Naive thymus-derived CD4-positive, alpha-beta T cell (primary cell): ENCODE measurements around the gene OR10G4. TPM values are rescaled to one million over a fixed set of nuclear protein-coding genes. Genes with fewer than 3 reads are reported as not detected.

Source experiments
- ATAC-seq: fragments of 150-1000 bp; cut with Tn5 transposase; 2 replicates; pipeline ENCODE4 v1.10.0; 2021; ENCODE audit warnings: mild to moderate bottlenecking, moderate library complexity
- CTCF ChIA-PET: fragments of 350-600 bp; sonication (Branson Sonifier 250); formaldehyde crosslinking; loops from one replicate; lab custom pipeline; 2021; ENCODE audit warnings: antibody characterized with exemption; lab: Charles Lee
- POLR2A ChIA-PET: fragments of 350-600 bp; sonication (Branson Sonifier 250); formaldehyde crosslinking; loops from one replicate; lab custom pipeline; 2021; ENCODE audit warnings: antibody characterized with exemption, inconsistent platforms; lab: Charles Lee
- DNase-seq, 9 donors: peaks; one replicate each; pipeline versions ENCODE4 v3.0.0 to v3.0.0-alpha.2; 2020 to 2022; ENCODE audit warnings: mixed read lengths in 1 of 9
- H3K27ac ChIP-seq: one replicate; pipeline ENCODE4 v1.7.0; 2013; ENCODE audit warnings: mild to moderate bottlenecking, low read depth, low read length, moderate library complexity
- H3K27me3 ChIP-seq, 2 donors: one replicate each; pipeline ENCODE4 v1.7.0; 2013; ENCODE audit warnings: low read length in 2 of 2, mild to moderate bottlenecking in 2 of 2, moderate library complexity in 2 of 2; ENCODE audit not compliant: control insufficient read depth in 2 of 2, insufficient read depth in 2 of 2
- H3K36me3 ChIP-seq, 3 experiments: 1 replicate in 2 of 3; 2 replicates in 1 of 3; pipeline ENCODE4 v1.7.0; 2013; ENCODE audit warnings: low read length in 3 of 3, mild to moderate bottlenecking in 3 of 3, moderate library complexity in 1 of 3; ENCODE audit not compliant: insufficient read depth in 3 of 3, control insufficient read depth in 2 of 3
- H3K4me1 ChIP-seq, 2 donors: one replicate each; pipeline ENCODE4 v1.7.0; 2013; ENCODE audit warnings: low read length in 2 of 2, mild to moderate bottlenecking in 2 of 2, moderate library complexity in 1 of 2; ENCODE audit not compliant: control insufficient read depth in 2 of 2, insufficient read depth in 2 of 2
- H3K4me3 ChIP-seq: 2 replicates; pipeline ENCODE4 v1.7.0; 2013; ENCODE audit warnings: mild to moderate bottlenecking, low read length
- H3K9me3 ChIP-seq, 3 experiments: 1 replicate in 2 of 3; 2 replicates in 1 of 3; pipeline ENCODE4 v1.7.0; 2013; ENCODE audit warnings: low read length in 3 of 3; ENCODE audit not compliant: control insufficient read depth in 2 of 3
- H3K27ac Mint-ChIP-seq, 9 donors: one replicate each; pipeline ENCODE4 v1.8.0; 2020 to 2022; ENCODE audit warnings: mixed read lengths in 9 of 9, mild to moderate bottlenecking in 8 of 9, moderate library complexity in 5 of 9, inconsistent platforms in 2 of 9
- H3K27me3 Mint-ChIP-seq, 5 donors: one replicate each; pipeline ENCODE4 v1.8.0; 2021 to 2022; ENCODE audit warnings: mixed read lengths in 5 of 5, mild to moderate bottlenecking in 1 of 5
- H3K36me3 Mint-ChIP-seq, 5 donors: one replicate each; pipeline ENCODE4 v1.8.0; 2020 to 2022; ENCODE audit warnings: mixed read lengths in 5 of 5, mild to moderate bottlenecking in 3 of 5, inconsistent platforms in 1 of 5
- H3K4me1 Mint-ChIP-seq, 7 donors: one replicate each; pipeline ENCODE4 v1.8.0; 2020 to 2022; ENCODE audit warnings: mixed read lengths in 7 of 7, mild to moderate bottlenecking in 3 of 7, inconsistent platforms in 1 of 7
- H3K4me3 Mint-ChIP-seq, 10 donors: one replicate each; pipeline ENCODE4 v1.8.0; 2020 to 2022; ENCODE audit warnings: mild to moderate bottlenecking in 10 of 10, mixed read lengths in 10 of 10, moderate library complexity in 6 of 10, inconsistent platforms in 2 of 10
- H3K9me3 Mint-ChIP-seq, 11 donors: one replicate each; pipeline ENCODE4 v1.8.0; 2020 to 2022; ENCODE audit warnings: mixed read lengths in 11 of 11, mild to moderate bottlenecking in 4 of 11, inconsistent platforms in 1 of 11, moderate library complexity in 1 of 11
- intact Hi-C, 2 donors: fragments of 100-400 bp; cut with micrococcal nuclease; formaldehyde crosslinking; loops; one replicate each; pipeline ENCODE4 v1.15.1; 2023
- polyA plus RNA-seq, 2 donors: library from polyadenylated mRNA; unstranded; fragments of 300-500 nt; fragmentation: Illumina TruSeq; gene quantifications; one replicate each; pipeline ENCODE4 v1.2.3, GENCODE V29; 2021
- total RNA-seq, 6 experiments: library from RNA in 5 of 6; stranded (reverse) in 5 of 6; gene quantifications; 1 replicate in 5 of 6; 2 replicates in 1 of 6; pipeline ENCODE4 v1.2.3 and lab custom pipeline; 2021 to 2026

OR10G4 gene
- total RNA-seq (not detected), polyA plus RNA-seq (not detected), total RNA-seq (lab: John Stamatoyannopoulos, UW) (not detected)

DNA sequence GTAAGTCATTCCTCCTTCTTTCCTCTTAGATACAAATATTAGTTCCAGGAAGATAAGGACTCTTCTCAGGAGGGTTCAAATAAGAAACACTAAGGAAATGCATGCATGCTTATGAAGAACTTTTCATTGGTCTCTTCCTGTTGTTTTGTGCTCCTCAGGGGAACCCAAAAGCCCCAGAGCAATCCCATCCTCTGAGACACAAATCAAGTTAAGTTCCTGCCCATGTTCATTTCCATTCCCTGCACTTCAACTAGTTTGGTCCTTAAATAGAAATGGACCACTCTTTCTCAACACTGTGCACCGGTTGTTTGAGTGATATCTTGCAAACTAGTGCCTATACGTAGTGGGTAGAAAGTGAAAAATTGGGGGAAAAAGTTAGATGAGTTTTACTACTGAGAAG, at the start of gene OR10G4:
Gene OR10G4, plus strand, starts transcription at position 301 of the 400 bp plus-strand sequence. CDS start 2,578 bp downstream, outside the sequence.
- POLR2A ChIA-PET, result no interaction called here
- Mint-ChIP-seq H3K4me3 (no peak within 1 kb of the TSS), H3K4me1 (no peaks in the 10 kb centered on the region), H3K27ac (no peak within 1 kb of the TSS), H3K9me3 (peaks cover 0 to 2% (median 0%) of the 10 kb centered on the region in 11 donors), H3K36me3 (no peaks in the 10 kb centered on the region), H3K27me3 (peaks cover 0 to 19% (median 10%) of the 10 kb centered on the region in 5 donors)
- no peaks in the 10 kb centered on the region for H3K4me1 ChIP-seq
- intact Hi-C loops, result no loop called here
- H3K4me3 ChIP-seq, result no peak within 1 kb of the TSS
- no peaks in the 10 kb centered on the region for H3K27me3 ChIP-seq
- no peak for DNase-seq
- H3K27ac ChIP-seq, result no peak within 1 kb of the TSS
- no peaks in the 10 kb centered on the region for H3K36me3 ChIP-seq
- no peaks in the 10 kb centered on the region for H3K9me3 ChIP-seq
- CTCF ChIA-PET, result no interaction called here
- ATAC-seq, result no peak

DNA sequence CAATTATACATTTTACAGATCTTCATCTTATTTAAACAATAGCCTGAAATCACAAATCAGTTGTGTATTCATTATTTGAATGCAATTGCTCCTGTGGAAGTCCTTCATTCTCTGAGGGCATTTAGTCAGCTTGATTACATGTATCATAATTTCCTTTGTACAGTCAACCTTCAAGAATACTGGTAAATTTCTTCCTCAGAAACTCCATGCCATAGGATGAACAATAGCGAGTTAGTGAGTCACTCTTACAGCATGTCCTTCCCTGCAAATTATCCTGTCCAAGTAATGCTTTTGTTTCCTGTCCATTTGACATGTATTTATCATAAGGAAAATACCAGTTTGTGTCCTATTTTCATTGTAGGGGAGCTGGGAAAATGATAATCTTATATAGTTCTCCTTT, 39.0 kb upstream of the OR10G4 start:
- CTCF ChIA-PET, result no interaction called here
- Histone ChIP-seq H3K4me1 (no peaks in the 10 kb centered on the region), H3K27ac (no peak overlapping the region), H3K4me3 (no peak overlapping the region), H3K9me3 (no peaks in the 10 kb centered on the region), H3K36me3 (no peaks in the 10 kb centered on the region), H3K27me3 (no peaks in the 10 kb centered on the region)
- peaks cover 0 to 8% (median 0%) of the 10 kb centered on the region in 11 donors for H3K9me3 Mint-ChIP-seq
- DNase-seq (no peak), ATAC-seq (no peak)
- no peak overlapping the region for H3K27ac Mint-ChIP-seq
- POLR2A ChIA-PET, result no interaction called here
- no peaks in the 10 kb centered on the region for H3K36me3 Mint-ChIP-seq
- intact Hi-C loops, result no loop called here
- peaks cover 0 to 17% (median 6%) of the 10 kb centered on the region in 5 donors for H3K27me3 Mint-ChIP-seq
- H3K4me3 Mint-ChIP-seq, result no peak overlapping the region
- peaks cover 0 to 6% (median 0%) of the 10 kb centered on the region in 7 donors for H3K4me1 Mint-ChIP-seq

DNA sequence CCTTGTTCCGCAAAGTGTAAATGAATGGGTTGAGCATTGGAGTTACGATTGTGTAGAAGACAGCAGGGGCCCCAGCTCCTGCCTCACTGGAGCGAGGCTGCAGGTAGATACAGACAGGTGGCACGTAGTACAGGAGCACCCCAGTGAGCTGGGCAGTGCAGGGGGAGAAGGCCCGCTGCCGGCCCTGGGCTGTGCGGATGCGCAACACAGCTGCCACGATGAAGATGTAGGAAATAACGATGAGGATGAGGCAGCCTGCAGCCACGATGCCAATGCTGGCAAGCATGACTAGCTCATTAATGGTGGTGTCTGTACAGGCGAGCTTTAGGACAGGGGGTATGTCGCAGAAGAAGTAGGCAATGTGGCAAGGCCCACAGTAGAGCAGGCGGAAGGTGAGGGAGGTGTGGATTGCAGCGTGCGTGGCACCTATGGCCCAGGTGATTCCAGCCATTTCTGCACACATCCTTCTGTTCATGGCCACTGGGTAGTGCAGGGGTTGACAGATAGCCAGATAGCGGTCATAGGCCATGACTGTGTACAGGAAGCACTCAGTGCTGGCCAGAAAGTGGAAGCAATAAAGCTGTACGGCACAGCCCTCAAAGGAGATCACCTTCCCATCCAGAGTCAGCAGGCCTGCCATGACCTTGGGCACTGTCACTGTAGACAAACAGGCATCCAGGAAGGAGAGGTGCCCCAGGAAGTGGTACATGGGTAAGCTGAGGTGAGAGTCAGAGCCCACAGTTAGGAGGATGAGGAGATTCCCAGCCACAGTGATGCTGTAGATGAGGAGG, 35.8 kb upstream of the OR10G4 start:
- intact Hi-C loops, result no loop called here
- peaks cover 0 to 6% (median 0%) of the 10 kb centered on the region in 7 donors for H3K4me1 Mint-ChIP-seq
- no peak overlapping the region for H3K4me3 Mint-ChIP-seq
- ATAC-seq (no peak), DNase-seq (no peak)
- peaks cover 0 to 14% (median 6%) of the 10 kb centered on the region in 5 donors for H3K27me3 Mint-ChIP-seq
- H3K27ac Mint-ChIP-seq, result no peak overlapping the region
- Histone ChIP-seq H3K9me3 (no peaks in the 10 kb centered on the region), H3K27me3 (no peaks in the 10 kb centered on the region), H3K4me1 (no peaks in the 10 kb centered on the region), H3K27ac (no peak overlapping the region), H3K4me3 (no peak overlapping the region), H3K36me3 (no peaks in the 10 kb centered on the region)
- ChIA-PET CTCF (no interaction called here), POLR2A (no interaction called here)
- H3K36me3 Mint-ChIP-seq, result no peaks in the 10 kb centered on the region
- peaks cover 0 to 6% (median under 1%) of the 10 kb centered on the region in 11 donors for H3K9me3 Mint-ChIP-seq

DNA sequence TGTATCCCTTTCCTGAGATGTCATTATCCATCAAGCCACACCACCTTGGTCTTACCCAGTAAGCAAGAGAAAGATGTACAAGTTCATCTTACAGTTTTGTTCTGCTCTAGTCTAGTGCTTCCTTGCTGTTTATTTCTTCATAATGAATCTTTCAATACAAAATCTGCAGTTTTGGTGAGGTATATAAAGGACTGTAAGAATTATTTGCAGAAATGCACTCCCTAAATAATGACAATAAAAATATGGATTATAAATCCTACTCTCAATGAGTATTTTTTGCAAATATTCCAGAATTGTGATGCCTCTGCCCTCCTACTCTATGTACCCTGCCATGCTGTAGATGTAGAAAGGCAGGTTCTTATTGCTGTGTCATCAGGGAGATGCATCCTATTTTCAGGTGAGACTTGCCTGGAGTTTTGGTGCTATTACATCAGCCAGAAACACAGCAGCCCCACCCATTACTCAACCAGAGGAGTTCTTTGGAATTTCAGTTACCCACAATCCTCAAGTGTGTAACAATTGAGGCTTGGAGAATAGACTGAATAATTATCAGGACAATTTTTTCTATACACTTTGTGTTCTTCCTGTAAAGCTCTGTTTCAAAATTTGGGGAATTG, 35.0 kb upstream of the OR10G4 start, which contains the start of gene OR10S1:
Gene OR10S1, minus strand, starts transcription at position 51 of the 617 bp plus-strand sequence. CDS start 117 bp downstream, outside the sequence.
- DNase-seq, result no peak
- no peak within 1 kb of the TSS for H3K27ac Mint-ChIP-seq
- no peaks in the 10 kb centered on the region for H3K9me3 ChIP-seq
- no peaks in the 10 kb centered on the region for H3K27me3 ChIP-seq
- H3K4me3 Mint-ChIP-seq, result no peak within 1 kb of the TSS
- intact Hi-C loops, result no loop called here
- ATAC-seq, result no peak
- peaks cover 0 to 14% (median 4%) of the 10 kb centered on the region in 5 donors for H3K27me3 Mint-ChIP-seq
- no peaks in the 10 kb centered on the region for H3K4me1 ChIP-seq
- H3K4me1 Mint-ChIP-seq, result peaks cover 0 to 6% (median 0%) of the 10 kb centered on the region in 7 donors
- H3K9me3 Mint-ChIP-seq, result peaks cover 0 to 14% (median 8%) of the 10 kb centered on the region in 11 donors
- no peak within 1 kb of the TSS for H3K4me3 ChIP-seq
- H3K36me3 ChIP-seq, result no peaks in the 10 kb centered on the region
- ChIA-PET POLR2A (no interaction called here), CTCF (no interaction called here)
- H3K27ac ChIP-seq, result no peak within 1 kb of the TSS
- H3K36me3 Mint-ChIP-seq, result no peaks in the 10 kb centered on the region

- no peak overlapping the region for H3K4me3 Mint-ChIP-seq
- no peaks in the 10 kb centered on the region for H3K36me3 Mint-ChIP-seq
- no peak overlapping the region for H3K27ac Mint-ChIP-seq
Measured at GRCh38 chr11:123979311-123979710, 33.5 kb upstream of the OR10G4 start.

GRCh38 chr11:123995119-123995518, 17.7 kb upstream of the OR10G4 start, which contains the start of gene OR10G6:
Gene OR10G6, minus strand, starts transcription at chr11:123995161. Its CDS starts 0 bp downstream, at chr11:123995161.
- Histone ChIP-seq H3K9me3 (no peaks in the 10 kb centered on the region), H3K4me3 (no peak within 1 kb of the TSS), H3K27me3 (peaks cover 0 to 2% of the 10 kb centered on the region in 2 donors), H3K27ac (no peak within 1 kb of the TSS), H3K4me1 (no peaks in the 10 kb centered on the region), H3K36me3 (no peaks in the 10 kb centered on the region)
- intact Hi-C loops, result no loop called here
- H3K4me3 Mint-ChIP-seq, result no peak within 1 kb of the TSS
- peaks cover 0 to 2% (median 0%) of the 10 kb centered on the region in 5 donors for H3K27me3 Mint-ChIP-seq
- POLR2A ChIA-PET, result no interaction called here
- no peak for ATAC-seq
- DNase-seq, result no peak
- no peaks in the 10 kb centered on the region for H3K4me1 Mint-ChIP-seq
- peaks cover 0 to 2% (median 0%) of the 10 kb centered on the region in 11 donors for H3K9me3 Mint-ChIP-seq
- no peaks in the 10 kb centered on the region for H3K36me3 Mint-ChIP-seq
- CTCF ChIA-PET, result no interaction called here
- no peak within 1 kb of the TSS for H3K27ac Mint-ChIP-seq

More at GRCh38 chr11:123979311-123979710, 33.5 kb upstream of the OR10G4 start:
- POLR2A ChIA-PET, result no interaction called here
- H3K27ac ChIP-seq, result no peak overlapping the region
- H3K4me3 ChIP-seq, result no peak overlapping the region
- no peaks in the 10 kb centered on the region for H3K9me3 ChIP-seq
- H3K4me1 Mint-ChIP-seq, result peaks cover 0 to 6% (median 0%) of the 10 kb centered on the region in 7 donors
- H3K27me3 Mint-ChIP-seq, result peaks cover 0 to 10% (median 8%) of the 10 kb centered on the region in 5 donors
- intact Hi-C loops, result no loop called here
- DNase-seq (no peak), ATAC-seq (no peak)
- no peaks in the 10 kb centered on the region for H3K4me1 ChIP-seq
- CTCF ChIA-PET, result no interaction called here
- peaks cover 0 to 19% (median 12%) of the 10 kb centered on the region in 11 donors for H3K9me3 Mint-ChIP-seq
- no peaks in the 10 kb centered on the region for H3K27me3 ChIP-seq
- no peaks in the 10 kb centered on the region for H3K36me3 ChIP-seq
